Measurements from ENCODE around the gene DDAH1. TPM values are rescaled to one million over a fixed set of nuclear protein-coding genes. Genes with fewer than 3 reads are reported as not detected.

The DDAH1 gene
- total RNA-seq, 1 experiment from 2014 or later: 36.3 TPM

GRCh38 chr1:85409516-85409915 is 55.4 kb downstream of the DDAH1 start:
- H2BK15ac ChIP-seq (ENCODE audit: low read depth, low read length): no peak overlapping the region
- Mint-ChIP-seq H3K36me3 (ENCODE audit: insufficient read depth in 1 of 3, low read depth in 3 of 3) (peaks cover 0 to 2% (median 0%) of the 10 kb centered on the region in 3 experiments; a peak in 1 of 7 replicates), H3K4me1 (peaks cover 37 to 41% of the 10 kb centered on the region in 2 experiments), H3K4me3 (no peak overlapping the region), H3K27me3 (ENCODE audit: low read depth) (no peaks in the 10 kb centered on the region), H3K27ac (no peak overlapping the region), H3K9me3 (no peaks in the 10 kb centered on the region)
- no peak overlapping the region for H3K18ac ChIP-seq (ENCODE audit: insufficient read length, low read depth, low read length)
- no peak overlapping the region for H3K4ac ChIP-seq (ENCODE audit: low read depth, low read length)
- no peak overlapping the region for H3K14ac ChIP-seq (ENCODE audit: insufficient read depth, low read length)
- WGBS (ENCODE audit: extremely low coverage, insufficient read length, low lambda C conversion rate): no CpG with 5 or more reads among the region's 3 CpGs
- H3K9me3 ChIP-seq (ENCODE audit: control insufficient read depth, low read depth, low read length): no peaks in the 10 kb centered on the region
- no peak overlapping the region for H3K27ac ChIP-seq (ENCODE audit: insufficient read length, low read depth, low read length)
- H2AK5ac ChIP-seq (ENCODE audit: insufficient read length, low read length): no peak overlapping the region
- no peaks in the 10 kb centered on the region for H3K79me2 ChIP-seq (ENCODE audit: insufficient read depth, low read length)
- H4K91ac ChIP-seq (ENCODE audit: insufficient read length, low read depth, low read length): no peak overlapping the region
- H3K23me2 ChIP-seq (ENCODE audit: insufficient read length, low read depth, low read length, poor library complexity, severe bottlenecking): no peaks in the 10 kb centered on the region
- peaks cover 3% of the 10 kb centered on the region; the same call in 1 of the 2 replicates for H3K4me1 ChIP-seq (ENCODE audit: insufficient read depth, low read length)
- H4K5ac ChIP-seq (ENCODE audit: insufficient read length, low read depth, low read length): no peak overlapping the region
- H2AFZ ChIP-seq (ENCODE audit: low read length): no peak overlapping the region
- no peaks in the 10 kb centered on the region for H3K27me3 ChIP-seq (ENCODE audit: insufficient read depth, low read length)
- H2BK5ac ChIP-seq (ENCODE audit: insufficient read length, low read length): no peak overlapping the region
- DNase-seq: no peak
- TF ChIP-seq, protein P1, sequence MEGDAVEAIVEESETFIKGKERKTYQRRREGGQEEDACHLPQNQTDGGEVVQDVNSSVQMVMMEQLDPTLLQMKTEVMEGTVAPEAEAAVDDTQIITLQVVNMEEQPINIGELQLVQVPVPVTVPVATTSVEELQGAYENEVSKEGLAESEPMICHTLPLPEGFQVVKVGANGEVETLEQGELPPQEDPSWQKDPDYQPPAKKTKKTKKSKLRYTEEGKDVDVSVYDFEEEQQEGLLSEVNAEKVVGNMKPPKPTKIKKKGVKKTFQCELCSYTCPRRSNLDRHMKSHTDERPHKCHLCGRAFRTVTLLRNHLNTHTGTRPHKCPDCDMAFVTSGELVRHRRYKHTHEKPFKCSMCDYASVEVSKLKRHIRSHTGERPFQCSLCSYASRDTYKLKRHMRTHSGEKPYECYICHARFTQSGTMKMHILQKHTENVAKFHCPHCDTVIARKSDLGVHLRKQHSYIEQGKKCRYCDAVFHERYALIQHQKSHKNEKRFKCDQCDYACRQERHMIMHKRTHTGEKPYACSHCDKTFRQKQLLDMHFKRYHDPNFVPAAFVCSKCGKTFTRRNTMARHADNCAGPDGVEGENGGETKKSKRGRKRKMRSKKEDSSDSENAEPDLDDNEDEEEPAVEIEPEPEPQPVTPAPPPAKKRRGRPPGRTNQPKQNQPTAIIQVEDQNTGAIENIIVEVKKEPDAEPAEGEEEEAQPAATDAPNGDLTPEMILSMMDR (conservative IDR thresholded peaks at IDR 0.05): no peak
- no peak overlapping the region for H3K9ac ChIP-seq (ENCODE audit: extremely low read depth, insufficient read length, low read length)
- no peak overlapping the region for H2BK12ac ChIP-seq (ENCODE audit: insufficient read length, low read depth, low read length)
- H3K23ac ChIP-seq (ENCODE audit: insufficient read length, low read depth, low read length): no peak overlapping the region
- H4K20me1 ChIP-seq (ENCODE audit: control insufficient read depth, insufficient read depth, insufficient read length): no peaks in the 10 kb centered on the region
- H2BK20ac ChIP-seq (ENCODE audit: low read depth, low read length, poor library complexity, severe bottlenecking): no peak overlapping the region
- H3T11ph ChIP-seq (ENCODE audit: low read length): no peak overlapping the region
- H3K56ac ChIP-seq (ENCODE audit: insufficient read length, low read depth, low read length): no peak overlapping the region
- H2BK120ac ChIP-seq (ENCODE audit: low read depth, low read length, poor library complexity, severe bottlenecking): no peak overlapping the region
- H4K8ac ChIP-seq (replicated peaks; ENCODE audit: insufficient read length, low read depth, low read length): no peak overlapping the region
- H3K4me2 ChIP-seq (ENCODE audit: insufficient read depth, insufficient read length, low read length): no peak overlapping the region
- no peaks in the 10 kb centered on the region for H3K79me1 ChIP-seq (ENCODE audit: insufficient read depth, low read depth, low read length, poor library complexity, severe bottlenecking)

Data from H9 (cell line).